COLO668 (cell line): ENCODE results near the gene BBS4.
"Not testable (repeated sequence)": the region's sequence is repeated elsewhere in the genome, so short reads cannot be mapped to it uniquely, and the experiment has no call there.

ENCODE experiments used
- DNase-seq: peaks from one replicate; lab custom pipeline; 2025; ENCODE audit not compliant: unreplicated experiment; lab: John Stamatoyannopoulos, UW

BBS4 gene, protein sequence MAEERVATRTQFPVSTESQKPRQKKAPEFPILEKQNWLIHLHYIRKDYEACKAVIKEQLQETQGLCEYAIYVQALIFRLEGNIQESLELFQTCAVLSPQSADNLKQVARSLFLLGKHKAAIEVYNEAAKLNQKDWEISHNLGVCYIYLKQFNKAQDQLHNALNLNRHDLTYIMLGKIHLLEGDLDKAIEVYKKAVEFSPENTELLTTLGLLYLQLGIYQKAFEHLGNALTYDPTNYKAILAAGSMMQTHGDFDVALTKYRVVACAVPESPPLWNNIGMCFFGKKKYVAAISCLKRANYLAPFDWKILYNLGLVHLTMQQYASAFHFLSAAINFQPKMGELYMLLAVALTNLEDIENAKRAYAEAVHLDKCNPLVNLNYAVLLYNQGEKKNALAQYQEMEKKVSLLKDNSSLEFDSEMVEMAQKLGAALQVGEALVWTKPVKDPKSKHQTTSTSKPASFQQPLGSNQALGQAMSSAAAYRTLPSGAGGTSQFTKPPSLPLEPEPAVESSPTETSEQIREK

GRCh38 chr15:72685925-72686794 is at the start of gene BBS4, which contains the start of gene HIGD2B:
Gene BBS4, plus strand, starts transcription at chr15:72686207. Its CDS starts 21 bp downstream, at chr15:72686228.
Gene HIGD2B, minus strand, starts transcription at chr15:72686182. Its CDS starts 9,808 bp downstream, at chr15:72676374.
- no peak for DNase-seq

DNA sequence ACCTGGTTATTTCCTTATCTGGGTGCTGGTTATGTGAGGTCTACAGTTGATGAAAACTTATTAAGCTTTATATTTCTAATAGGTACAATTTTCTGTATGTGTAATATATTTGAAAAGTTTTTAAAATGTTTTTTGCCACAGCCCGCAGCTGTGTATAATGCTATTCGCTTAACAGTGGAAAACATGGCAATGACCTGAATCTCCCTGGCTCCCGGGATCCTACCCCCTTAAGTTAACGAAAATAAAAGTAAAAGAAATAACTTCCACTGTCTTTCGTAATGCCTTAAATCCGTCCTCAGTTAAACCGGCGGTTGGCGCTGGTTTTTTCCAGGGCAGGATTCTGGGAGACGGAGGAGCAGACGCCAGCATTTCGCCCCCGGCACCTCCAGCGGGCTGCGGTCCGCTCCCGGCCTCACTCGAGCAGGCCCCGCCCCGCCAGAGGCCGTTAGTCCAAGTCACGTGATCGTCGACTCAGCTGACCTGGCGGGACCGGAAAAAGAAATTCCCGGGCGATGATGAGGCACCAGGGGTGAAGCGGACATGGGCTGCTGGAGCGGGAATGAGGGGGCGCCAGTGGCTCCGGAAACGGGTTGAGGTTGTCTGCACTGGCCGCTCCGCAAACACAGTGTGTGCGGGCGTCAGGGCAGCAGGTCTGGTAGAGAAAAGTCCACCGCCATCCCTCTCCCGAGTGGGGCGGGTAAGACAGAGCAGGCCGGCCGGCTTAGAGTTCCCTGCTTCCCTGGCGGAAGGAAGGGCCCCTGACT is 49.3 kb upstream of the BBS4 start:
- DNase-seq, result not testable (repeated sequence)

GRCh38 chr15:72639759-72640483 is 46.1 kb upstream of the BBS4 start:
- DNase-seq, result not testable (repeated sequence)

GRCh38 chr15:72642271-72642670 is 43.7 kb upstream of the BBS4 start:
- not testable (repeated sequence) for DNase-seq

- not testable (repeated sequence) for DNase-seq
Observed at GRCh38 chr15:72648631-72649253, 37.3 kb upstream of the BBS4 start.

- not testable (repeated sequence) for DNase-seq
Observed at GRCh38 chr15:72654397-72654796, 31.6 kb upstream of the BBS4 start, which contains the start of gene GOLGA6B. Gene GOLGA6B, plus strand, starts transcription at chr15:72654697. Its CDS starts 41 bp downstream, at chr15:72654738.

GRCh38 chr15:72656014-72656413 is 30.0 kb upstream of the BBS4 start:
- DNase-seq, result not testable (repeated sequence)

DNA sequence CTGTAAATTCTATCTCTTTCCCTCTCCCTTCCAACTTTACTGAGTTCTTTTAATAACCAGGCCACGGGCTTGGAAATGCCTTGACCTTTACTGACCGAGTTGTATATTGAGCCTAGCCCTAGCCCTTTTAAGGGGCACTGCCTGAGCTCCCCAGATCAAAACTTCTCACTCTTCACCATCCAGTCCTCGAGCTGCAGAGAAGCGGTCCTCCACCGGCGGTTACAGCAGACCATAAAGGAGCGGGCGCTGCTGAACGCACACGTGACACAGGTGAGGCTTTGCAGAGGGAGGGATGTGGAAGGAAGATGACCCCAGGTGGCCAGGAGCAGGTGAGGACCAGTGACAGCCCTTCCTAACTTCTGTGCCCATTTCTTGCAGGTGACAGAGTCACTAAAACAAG is 24.9 kb upstream of the BBS4 start:
- DNase-seq, result not testable (repeated sequence)

DNA sequence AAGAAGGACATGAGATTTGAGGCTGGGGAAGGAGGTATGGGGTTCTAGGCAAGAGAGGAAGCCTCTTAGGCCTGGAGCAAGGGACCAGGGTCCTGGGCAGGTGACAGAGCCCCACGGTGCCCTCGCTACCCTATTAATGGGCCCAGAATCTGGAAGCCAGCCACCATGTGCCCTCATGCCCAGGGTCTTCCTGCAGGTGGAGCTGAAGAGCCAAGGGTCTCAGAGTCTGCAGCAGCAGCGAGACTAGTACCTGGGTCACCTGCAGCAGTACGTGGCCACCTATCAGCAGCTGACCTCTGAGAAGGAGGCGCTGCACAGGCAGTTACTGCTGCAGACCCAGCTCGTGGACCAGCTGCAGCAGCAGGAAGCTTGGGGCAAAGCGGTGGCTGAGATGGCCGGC is 22.1 kb upstream of the BBS4 start:
- DNase-seq, result not testable (repeated sequence)

DNA sequence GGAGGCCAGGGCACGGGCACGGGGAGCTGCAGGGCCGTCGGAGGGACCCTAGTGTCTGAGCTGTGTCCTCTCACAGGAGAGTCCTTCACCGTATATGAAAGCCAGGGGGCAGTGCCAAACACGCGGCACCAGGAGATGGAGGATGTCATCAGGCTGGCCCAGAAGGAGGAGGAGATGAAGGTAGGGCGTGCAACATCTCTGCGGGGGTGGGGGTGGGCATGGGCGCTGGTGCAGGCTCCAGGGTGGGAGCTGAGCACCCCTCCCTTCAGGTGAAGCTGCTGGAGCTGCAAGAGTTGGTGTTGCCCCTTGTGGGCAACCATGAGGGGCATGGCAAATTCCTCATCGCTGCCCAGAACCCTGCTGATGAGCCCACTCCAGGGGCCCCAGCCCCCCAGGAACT is 20.3 kb upstream of the BBS4 start:
- DNase-seq, result not testable (repeated sequence)

GRCh38 chr15:72669803-72670202 is 16.2 kb upstream of the BBS4 start:
- not testable (repeated sequence) for DNase-seq

- not testable (repeated sequence) for DNase-seq
Observed at GRCh38 chr15:72670656-72671352, 15.2 kb upstream of the BBS4 start.

GRCh38 chr15:72671525-72671924 is 14.5 kb upstream of the BBS4 start:
- DNase-seq, result no peak

DNA sequence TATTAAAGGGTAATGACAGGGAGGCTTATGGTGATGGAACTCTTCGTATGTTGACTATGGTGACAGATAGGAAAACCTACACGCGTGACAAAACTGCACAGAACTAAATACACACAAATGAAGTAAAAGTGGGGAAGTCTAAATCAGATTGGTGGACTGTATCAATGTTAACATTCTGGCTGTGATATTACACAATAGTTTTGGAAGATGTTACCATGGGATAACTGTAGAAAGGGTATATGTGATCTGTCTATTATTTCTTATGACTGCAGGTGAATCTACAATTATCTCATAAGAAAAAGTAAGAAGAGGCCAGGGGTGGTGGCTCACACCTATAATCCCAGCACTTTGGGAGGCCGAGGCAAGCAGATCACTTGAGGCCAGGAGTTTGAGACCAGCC is 9.2 kb upstream of the BBS4 start:
- DNase-seq, result no peak

GRCh38 chr15:72680931-72681330 is 5.1 kb upstream of the BBS4 start:
- DNase-seq, result no peak

- no peak for DNase-seq
Observed at GRCh38 chr15:72682772-72683171, 3.2 kb upstream of the BBS4 start.

DNA sequence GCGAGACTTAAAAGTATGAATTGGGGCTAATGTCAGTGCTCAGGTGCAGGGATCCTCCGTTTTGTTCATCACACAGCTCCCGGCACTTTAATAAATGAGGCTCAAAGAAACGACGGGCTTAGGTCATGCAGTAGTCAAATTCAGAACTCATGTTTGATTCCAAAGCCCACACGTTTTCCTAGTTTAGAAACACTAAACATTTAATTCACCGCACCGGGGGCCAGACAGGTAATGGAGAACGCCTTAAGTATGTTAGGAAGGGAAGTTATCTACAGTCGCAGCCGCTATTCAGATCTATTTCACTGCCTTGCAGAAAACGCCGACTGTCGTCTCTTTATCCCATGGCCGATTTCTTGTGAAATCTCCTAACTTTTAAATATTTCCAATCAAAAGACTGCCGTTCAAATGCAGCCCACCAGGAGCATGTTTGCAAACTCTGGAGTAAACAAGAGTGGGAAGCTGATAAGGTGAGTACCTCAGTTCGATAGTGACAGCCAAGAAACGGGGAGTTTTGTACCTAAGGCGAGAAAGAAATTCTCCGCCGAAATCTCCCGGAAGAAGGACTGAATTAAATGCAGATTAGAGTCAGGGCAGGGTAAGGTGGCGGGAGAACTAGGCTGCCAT is 594 bp upstream of the BBS4 start:
- DNase-seq, result no peak

DNA sequence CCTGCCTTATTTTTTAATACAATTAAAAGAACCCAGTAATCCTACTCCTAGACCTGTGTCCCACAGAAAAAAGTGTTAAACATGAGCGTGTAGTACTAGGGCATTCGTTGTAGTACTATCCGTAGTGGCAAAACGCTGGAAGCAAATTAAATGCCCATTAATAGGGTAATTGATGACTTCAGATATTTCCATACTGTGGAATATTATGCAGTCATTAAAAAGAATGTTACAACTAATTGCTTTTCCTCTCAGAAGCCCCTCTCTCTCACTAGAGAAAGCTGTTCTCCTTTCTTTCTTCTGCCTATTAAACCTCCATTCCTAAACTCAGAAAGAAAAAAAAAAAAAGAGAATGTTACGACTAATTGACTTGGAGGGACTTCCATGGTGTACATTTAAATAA is 2.7 kb downstream of the BBS4 start:
- no peak for DNase-seq
